Ascending aorta (tissue), 2 donors: ENCODE data around the gene STK40. TPM values are rescaled to one million over a fixed set of nuclear protein-coding genes. Genes with fewer than 3 reads are reported as not detected.

Experiments used
- DNase-seq, 2 donors: peaks; one replicate each; pipeline ENCODE4 v3.0.0-alpha.2; 2019; ENCODE audit warnings: low spot score in 2 of 2
- H3K27ac ChIP-seq, 2 donors: fragments of 200-600 bp; sonication (generic); one replicate each; pipeline ENCODE4 v1.5.1; 2016 to 2017; ENCODE audit warnings: mild to moderate bottlenecking in 1 of 2
- H3K27me3 ChIP-seq: fragments of 200-600 bp; sonication (generic); one replicate; pipeline ENCODE4 v1.5.1; 2017
- H3K36me3 ChIP-seq, 2 donors: fragments of 200-600 bp; sonication (generic); one replicate each; pipeline ENCODE4 v1.5.1; 2016
- H3K4me1 ChIP-seq, 2 donors: fragments of 200-600 bp; sonication (generic); one replicate each; pipeline ENCODE4 v1.5.1; 2016 to 2017; ENCODE audit warnings: mild to moderate bottlenecking in 1 of 2
- H3K4me3 ChIP-seq, 2 donors: fragments of 200-600 bp; sonication (generic); one replicate each; pipeline ENCODE4 v1.5.1; 2016 to 2017; ENCODE audit warnings: mild to moderate bottlenecking in 1 of 2
- H3K9me3 ChIP-seq, 2 donors: fragments of 200-600 bp; sonication (generic); one replicate each; pipeline ENCODE4 v1.5.1; 2016
- CTCF ChIP-seq, 3 experiments: fragments of 200-600 bp in 2 of 3; fragments of 450-650 bp in 1 of 3; sonication (generic) in 2 of 3; IDR thresholded peaks; one replicate each; pipeline ENCODE4 v1.5.1; 2016 to 2019; ENCODE audit warnings: antibody characterized with exemption in 3 of 3, mild to moderate bottlenecking in 1 of 3, moderate library complexity in 1 of 3
- intact Hi-C: fragments of 100-400 bp; cut with DNase I; formaldehyde crosslinking; loops from one replicate; pipeline ENCODE4 v1.15.1; 2023
- total RNA-seq: library from RNA; depleted of rRNA; stranded (reverse); fragments of >200 nt; gene quantifications from one replicate; pipeline ENCODE4 v1.1.0, GENCODE V29; 2016

STK40 gene
- total RNA-seq, 1 donor from 2014 or later, result 77.0 TPM

GRCh38 chr1:36349839-36350238 lies 35.9 kb downstream of the STK40 start:
- Histone ChIP-seq H3K27me3 (no peaks in the 10 kb centered on the region), H3K4me3 (peak overlapping the region in 1 of 2 donors; percentile 30), H3K27ac (peak overlapping the region; percentile 84 to 89), H3K4me1 (peaks cover 39 to 43% of the 10 kb centered on the region in 2 donors), H3K9me3 (no peaks in the 10 kb centered on the region), H3K36me3 (peaks cover 46 to 55% of the 10 kb centered on the region in 2 donors)
- no peak for DNase-seq
- no peak for TF ChIP-seq CTCF (IDR thresholded peaks at IDR 0.05)
- intact Hi-C loops, result loop anchor here (2.0 kb wide), 1 partner anchor 27 kb away; the partner anchor contains the start of gene EVA1B

- DNase-seq, result no peak
- Histone ChIP-seq H3K4me3 (no peak overlapping the region), H3K27ac (peak overlapping the region; percentile 84 to 89), H3K4me1 (peaks cover 39 to 43% of the 10 kb centered on the region in 2 donors), H3K9me3 (no peaks in the 10 kb centered on the region), H3K27me3 (no peaks in the 10 kb centered on the region), H3K36me3 (peaks cover 46 to 52% of the 10 kb centered on the region in 2 donors)
- intact Hi-C loops, result no loop called here
- TF ChIP-seq CTCF (IDR thresholded peaks at IDR 0.05), result no peak
These were observed 36.5 kb downstream of the STK40 start for GRCh38 chr1:36349241-36349671.

GRCh38 chr1:36346741-36347370 lies 38.9 kb downstream of the STK40 start:
- no peaks in the 10 kb centered on the region for H3K9me3 ChIP-seq
- peak overlapping the region; percentile 46 for H3K27ac ChIP-seq
- intact Hi-C loops, result no loop called here
- H3K27me3 ChIP-seq, result no peaks in the 10 kb centered on the region
- no peak for TF ChIP-seq CTCF (IDR thresholded peaks at IDR 0.05)
- no peak for DNase-seq
- no peak overlapping the region for H3K4me3 ChIP-seq
- peaks cover 28 to 39% of the 10 kb centered on the region in 2 donors for H3K4me1 ChIP-seq
- peaks cover 53 to 55% of the 10 kb centered on the region in 2 donors for H3K36me3 ChIP-seq

GRCh38 chr1:36345353-36345752 lies 40.4 kb downstream of the STK40 start:
- no peak overlapping the region for H3K4me3 ChIP-seq
- H3K27me3 ChIP-seq, result no peaks in the 10 kb centered on the region
- H3K9me3 ChIP-seq, result no peaks in the 10 kb centered on the region
- peaks cover 64 to 70% of the 10 kb centered on the region in 2 donors for H3K36me3 ChIP-seq
- intact Hi-C loops, result no loop called here
- H3K4me1 ChIP-seq, result peaks cover 16 to 24% of the 10 kb centered on the region in 2 donors
- peak overlapping the region; percentile 92 to 95 for H3K27ac ChIP-seq
- DNase-seq, result no peak
- TF ChIP-seq CTCF (IDR thresholded peaks at IDR 0.05), result no peak

GRCh38 chr1:36344395-36344680 lies 41.4 kb downstream of the STK40 start:
- Histone ChIP-seq H3K9me3 (no peaks in the 10 kb centered on the region), H3K4me3 (no peak overlapping the region), H3K27ac (peak overlapping the region; percentile 92 to 95), H3K36me3 (peaks cover 66 to 80% of the 10 kb centered on the region in 2 donors), H3K4me1 (peaks cover 6 to 14% of the 10 kb centered on the region in 2 donors), H3K27me3 (no peaks in the 10 kb centered on the region)
- intact Hi-C loops, result no loop called here
- TF ChIP-seq CTCF (IDR thresholded peaks at IDR 0.05), result no peak
- no peak for DNase-seq
